VCaP (cell line): ENCODE measurements around the gene SPOCD1.

ENCODE experiments used
- H3K27ac ChIP-seq: fragments of 450-650 bp; 2 replicates; pipeline ENCODE4 v1.5.1; 2017
- TF ChIP-seq, protein P1 (sequence below): fragments of 450-650 bp; conservative IDR thresholded peaks from 2 replicates; pipeline ENCODE4 v1.5.1; 2017; ENCODE audit warnings: mild to moderate bottlenecking, moderate library complexity

Gene SPOCD1

DNA sequence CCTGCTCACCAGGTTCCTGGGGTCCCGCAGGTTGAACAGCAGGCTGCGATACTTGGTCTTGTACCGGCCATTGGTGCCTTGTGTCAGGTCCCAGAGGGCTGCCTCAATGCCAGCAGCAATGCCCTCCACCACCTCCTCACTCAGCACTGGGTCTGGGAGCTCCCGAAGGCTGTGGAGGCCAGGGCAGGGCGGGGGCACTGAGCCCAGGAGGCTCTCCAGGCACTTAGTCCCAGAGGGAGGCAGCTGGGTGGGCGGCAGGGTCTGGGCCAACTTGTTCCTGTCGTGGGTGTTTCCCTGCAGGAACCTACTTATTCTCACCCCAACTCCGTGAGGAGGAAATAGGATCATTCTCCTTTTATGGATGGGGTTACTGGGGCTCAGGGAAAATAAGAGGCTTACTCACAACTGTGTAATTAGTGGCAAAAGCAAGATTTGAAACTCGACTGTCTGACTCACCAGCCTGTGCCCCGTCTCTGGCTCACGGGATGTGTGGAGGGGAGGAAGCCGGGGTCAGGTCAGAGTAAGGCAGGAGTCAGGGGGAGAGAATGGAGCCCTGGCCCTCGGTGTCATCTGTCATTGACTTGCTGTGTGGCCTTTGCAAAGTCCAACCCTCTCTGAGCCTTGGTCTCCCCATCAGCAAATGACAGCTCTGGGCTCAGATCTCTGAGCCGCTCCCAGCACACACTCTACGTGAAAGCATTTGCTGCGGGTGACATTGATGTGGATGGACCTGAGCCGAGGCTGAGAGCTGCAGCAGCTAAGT is 17.2 kb downstream of the SPOCD1 start:
- TF ChIP-seq, protein P1, sequence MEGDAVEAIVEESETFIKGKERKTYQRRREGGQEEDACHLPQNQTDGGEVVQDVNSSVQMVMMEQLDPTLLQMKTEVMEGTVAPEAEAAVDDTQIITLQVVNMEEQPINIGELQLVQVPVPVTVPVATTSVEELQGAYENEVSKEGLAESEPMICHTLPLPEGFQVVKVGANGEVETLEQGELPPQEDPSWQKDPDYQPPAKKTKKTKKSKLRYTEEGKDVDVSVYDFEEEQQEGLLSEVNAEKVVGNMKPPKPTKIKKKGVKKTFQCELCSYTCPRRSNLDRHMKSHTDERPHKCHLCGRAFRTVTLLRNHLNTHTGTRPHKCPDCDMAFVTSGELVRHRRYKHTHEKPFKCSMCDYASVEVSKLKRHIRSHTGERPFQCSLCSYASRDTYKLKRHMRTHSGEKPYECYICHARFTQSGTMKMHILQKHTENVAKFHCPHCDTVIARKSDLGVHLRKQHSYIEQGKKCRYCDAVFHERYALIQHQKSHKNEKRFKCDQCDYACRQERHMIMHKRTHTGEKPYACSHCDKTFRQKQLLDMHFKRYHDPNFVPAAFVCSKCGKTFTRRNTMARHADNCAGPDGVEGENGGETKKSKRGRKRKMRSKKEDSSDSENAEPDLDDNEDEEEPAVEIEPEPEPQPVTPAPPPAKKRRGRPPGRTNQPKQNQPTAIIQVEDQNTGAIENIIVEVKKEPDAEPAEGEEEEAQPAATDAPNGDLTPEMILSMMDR = no peak
- H3K27ac ChIP-seq = no peak overlapping the region

DNA sequence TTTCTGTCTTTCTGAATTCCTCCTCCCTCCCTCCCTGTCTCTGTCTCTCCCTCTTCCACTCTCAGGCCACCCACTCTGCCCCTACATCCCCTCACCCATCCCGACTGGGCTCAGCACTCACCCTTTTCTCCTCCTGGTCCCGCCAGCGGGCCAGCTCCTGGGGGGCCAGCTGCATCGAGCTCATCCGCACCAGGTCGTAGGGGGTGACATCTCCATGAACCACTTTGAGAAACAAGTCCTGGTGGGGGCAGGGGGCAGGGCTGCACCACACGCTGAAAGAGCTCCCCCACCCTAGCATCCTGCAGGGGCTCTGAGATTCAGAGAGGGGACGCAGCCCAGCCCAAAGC is 17.8 kb downstream of the SPOCD1 start:
- TF ChIP-seq, protein P1 = no peak
- H3K27ac ChIP-seq = no peak overlapping the region

DNA sequence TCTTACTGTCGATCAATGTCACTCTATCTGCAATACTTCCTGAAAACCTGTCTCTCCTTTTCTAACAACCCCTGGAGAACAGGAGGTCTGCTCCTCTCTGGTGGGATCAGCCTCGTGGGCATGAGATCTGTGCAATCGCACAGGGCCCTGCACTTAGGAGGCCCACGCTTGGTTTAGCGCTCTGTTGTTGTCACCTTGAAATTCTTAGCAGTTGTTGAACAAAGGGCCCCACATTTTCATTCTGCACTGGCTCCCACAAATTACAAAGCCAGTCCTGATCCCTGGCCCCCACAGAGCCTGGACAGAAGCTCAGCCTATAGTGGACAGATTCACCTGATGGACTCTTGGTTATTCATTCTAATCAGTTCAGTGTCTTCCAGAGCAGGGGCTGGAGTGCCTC is 18.6 kb downstream of the SPOCD1 start:
- no peak overlapping the region for H3K27ac ChIP-seq
- TF ChIP-seq, protein P1 = no peak

DNA sequence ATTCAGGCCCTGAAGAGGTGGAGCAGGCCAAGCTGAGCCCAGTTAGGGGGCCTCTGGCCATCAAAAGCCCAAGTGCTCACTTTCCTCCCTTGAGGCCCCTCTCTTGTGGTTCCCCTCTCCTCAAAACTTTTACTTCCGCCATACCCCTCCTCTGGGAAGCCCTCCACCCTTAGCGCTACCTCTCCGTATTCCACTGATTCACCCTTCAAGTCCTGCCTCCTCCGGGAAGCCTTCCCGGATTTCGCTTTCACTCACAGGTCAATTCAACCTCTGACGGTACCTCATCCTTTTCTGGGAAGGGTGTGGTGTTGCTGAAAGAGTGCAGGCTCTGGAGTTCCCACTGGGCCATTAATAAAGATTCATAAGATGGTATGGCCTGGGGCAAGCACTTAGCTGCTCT is 19.1 kb downstream of the SPOCD1 start:
- TF ChIP-seq, protein P1 = no peak
- H3K27ac ChIP-seq = no peak overlapping the region

DNA sequence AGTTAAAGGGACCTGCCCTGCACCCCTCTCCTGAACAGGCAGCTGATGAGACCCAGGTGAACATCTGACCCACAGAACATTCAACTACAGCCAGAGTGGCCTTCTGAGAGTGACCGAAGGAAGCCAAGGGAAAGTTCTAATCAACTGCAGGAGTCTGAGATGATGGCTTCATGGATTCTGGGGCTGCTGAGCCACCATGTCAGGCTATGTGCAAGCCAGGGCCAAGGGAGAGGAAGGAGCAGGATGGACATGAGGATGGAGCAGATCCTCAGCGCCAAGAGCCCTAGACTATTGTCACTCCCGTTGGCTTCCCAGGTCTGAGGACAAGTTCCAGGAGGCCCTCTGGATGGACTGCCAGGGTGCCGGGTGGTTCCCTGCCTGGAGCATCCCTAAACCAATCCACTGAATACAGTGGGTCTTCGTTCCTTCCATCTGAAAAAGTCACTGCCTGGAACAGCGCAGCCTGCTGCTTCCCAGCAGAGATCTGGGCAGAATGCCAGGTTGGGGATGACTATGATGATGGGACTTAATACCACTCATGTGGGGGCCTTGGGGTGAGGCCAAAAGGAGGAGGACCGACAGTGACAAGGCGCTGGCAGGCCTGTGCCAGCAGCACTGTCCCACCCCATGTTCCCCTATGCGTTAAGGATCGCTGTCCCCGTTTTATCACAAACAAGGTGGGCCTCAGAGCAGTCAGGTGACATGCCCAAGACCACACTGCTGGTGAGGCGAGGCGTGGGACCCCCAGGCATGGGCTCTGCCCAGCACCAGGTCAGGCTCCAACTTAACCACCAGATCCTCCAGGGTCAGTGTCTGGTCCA is 19.8 kb downstream of the SPOCD1 start:
- TF ChIP-seq, protein P1 = no peak

DNA sequence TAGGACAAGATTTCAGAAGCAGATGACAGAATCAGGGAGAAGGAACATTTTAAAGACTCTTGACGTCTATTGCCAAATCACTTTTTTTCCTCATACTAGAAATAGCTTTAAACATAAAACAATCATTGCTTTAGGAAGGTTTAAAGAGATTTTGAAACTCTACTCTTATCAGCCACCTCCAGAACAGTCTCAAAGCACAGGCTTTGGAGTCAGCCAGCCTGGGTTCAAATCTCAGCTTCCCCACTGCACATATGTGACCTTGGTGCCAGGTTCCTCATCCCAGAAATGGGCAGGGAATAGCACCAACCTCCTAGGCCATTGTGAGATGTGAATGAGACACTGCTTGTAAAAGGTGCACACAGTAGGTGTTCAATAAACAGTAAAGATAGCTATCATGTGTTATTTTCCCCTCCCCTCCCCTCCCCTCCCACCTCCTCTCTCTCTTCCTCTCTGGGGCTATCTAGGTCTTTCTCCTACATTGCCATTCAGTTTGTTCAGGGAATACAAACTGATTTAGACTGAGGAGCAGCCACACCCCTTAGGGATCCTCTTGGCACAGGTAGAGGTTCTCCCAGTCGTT is 20.6 kb downstream of the SPOCD1 start:
- no peak overlapping the region for H3K27ac ChIP-seq
- TF ChIP-seq, protein P1 = no peak

More for the DNA sequence above, 19.8 kb downstream of the SPOCD1 start:
- H3K27ac ChIP-seq = no peak overlapping the region

DNA sequence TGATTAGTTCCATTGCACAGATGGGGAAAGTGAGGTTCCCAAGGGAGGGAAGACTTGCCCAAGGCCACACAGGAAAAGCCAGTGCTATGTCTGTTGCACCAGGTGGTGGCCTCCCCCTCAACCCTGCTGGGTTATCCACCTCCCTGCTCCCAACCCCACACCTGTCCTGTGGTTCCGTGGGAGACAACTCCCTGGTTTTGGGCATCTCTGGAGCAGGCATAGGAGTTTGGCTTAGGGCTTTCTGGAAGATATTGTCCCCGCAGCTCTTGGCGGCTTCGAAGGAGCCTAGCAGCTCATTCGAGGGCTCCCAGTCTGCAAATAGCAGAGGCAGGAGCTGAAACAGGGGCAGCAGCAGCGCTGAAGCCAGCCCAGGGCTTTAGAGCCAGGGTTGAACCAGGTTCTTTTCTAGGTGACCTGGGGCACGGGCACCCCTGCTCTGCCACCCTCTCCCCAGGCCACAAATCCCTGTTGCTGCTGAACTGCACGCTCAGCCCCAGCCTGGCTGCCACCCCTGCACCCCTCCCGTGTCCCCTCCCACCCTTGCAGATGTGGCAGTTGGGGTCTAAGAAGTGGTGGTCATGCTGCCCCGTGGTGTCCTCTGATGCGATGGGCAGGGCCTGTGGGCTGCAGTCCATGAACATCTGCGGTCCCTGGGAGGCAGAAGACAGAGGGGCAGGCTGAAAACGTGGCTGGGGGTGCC is 22.1 kb downstream of the SPOCD1 start:
- H3K27ac ChIP-seq = no peak overlapping the region
- TF ChIP-seq, protein P1 = no peak
